ENCODE measurements around the gene RAD51AP1. TPM values are rescaled to one million over a fixed set of nuclear protein-coding genes. Genes with fewer than 3 reads are reported as not detected.
A peak's percentile ranks its signal among the peaks of the same experiment; 100 is the strongest.

The RAD51AP1 gene
- total RNA-seq, 1 experiment from 2014 or later = 44.3 TPM

DNA sequence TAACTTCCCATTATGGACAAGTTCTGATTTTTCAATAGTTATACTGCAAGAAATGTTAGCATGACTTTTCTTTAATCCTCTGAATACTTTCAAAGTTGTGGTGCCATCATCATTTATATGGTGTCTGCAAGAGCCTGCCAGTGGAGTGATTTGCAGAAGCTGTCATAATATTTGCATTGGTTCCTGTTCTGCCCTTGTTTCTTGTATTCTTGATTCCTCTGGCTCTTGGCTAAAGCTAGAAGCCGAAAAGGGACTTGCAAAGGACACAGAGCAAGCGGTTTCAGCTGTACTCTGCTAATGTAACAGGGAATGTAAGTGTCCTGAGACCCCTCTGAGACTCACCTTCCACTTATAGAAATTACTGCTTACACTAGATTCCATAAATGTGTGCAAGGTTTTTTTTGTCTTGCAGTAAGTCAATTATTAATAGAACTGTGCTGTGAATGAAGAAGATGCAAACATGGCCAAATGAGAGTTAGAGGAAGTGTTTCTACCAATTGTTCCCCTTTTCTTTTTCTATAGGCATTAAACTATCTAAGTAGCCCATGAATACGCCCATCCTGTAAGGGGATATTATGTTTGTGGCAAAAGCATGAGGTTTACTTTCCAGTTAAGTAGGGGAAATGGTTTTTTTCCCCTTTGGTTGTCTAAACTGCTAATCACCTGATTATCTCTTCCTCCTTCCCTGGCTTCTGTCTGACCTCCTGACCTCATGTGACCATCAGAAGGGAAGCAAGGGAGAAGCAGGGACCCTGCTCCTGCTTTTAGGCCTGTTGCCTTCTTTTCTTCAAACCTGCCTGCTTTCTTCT lies 28.6 kb downstream of the RAD51AP1 start:
- H3K9me3 ChIP-seq = no peaks in the 10 kb centered on the region
- H3K27me3 ChIP-seq = no peaks in the 10 kb centered on the region
- no peaks in the 10 kb centered on the region for H3K36me3 ChIP-seq
- DNase-seq = no peak
- H3K4me3 ChIP-seq = no peak overlapping the region

- Histone ChIP-seq H3K36me3 (no peaks in the 10 kb centered on the region), H3K27me3 (no peaks in the 10 kb centered on the region), H3K4me3 (no peak overlapping the region), H3K9me3 (no peaks in the 10 kb centered on the region)
- DNase-seq = no peak
These were observed 30.6 kb downstream of the RAD51AP1 start for GRCh38 chr12:4569261-4569660.

GRCh38 chr12:4572680-4573079 lies 34.0 kb downstream of the RAD51AP1 start:
- Histone ChIP-seq H3K27me3 (no peaks in the 10 kb centered on the region), H3K4me3 (no peak overlapping the region), H3K9me3 (no peaks in the 10 kb centered on the region), H3K36me3 (no peaks in the 10 kb centered on the region)
- no peak for DNase-seq

GRCh38 chr12:4579305-4580102 lies 40.8 kb downstream of the RAD51AP1 start:
- H3K4me3 ChIP-seq = no peak overlapping the region
- H3K27me3 ChIP-seq = no peaks in the 10 kb centered on the region
- DNase-seq = no peak
- H3K9me3 ChIP-seq = no peaks in the 10 kb centered on the region
- no peaks in the 10 kb centered on the region for H3K36me3 ChIP-seq

- H3K36me3 ChIP-seq = no peaks in the 10 kb centered on the region
- no peaks in the 10 kb centered on the region for H3K9me3 ChIP-seq
- no peak for DNase-seq
- H3K4me3 ChIP-seq = no peak overlapping the region
- no peaks in the 10 kb centered on the region for H3K27me3 ChIP-seq
These were observed 41.6 kb downstream of the RAD51AP1 start for GRCh38 chr12:4580281-4580688.

GRCh38 chr12:4584281-4584680 lies 45.6 kb downstream of the RAD51AP1 start:
- Histone ChIP-seq H3K4me3 (no peak overlapping the region), H3K9me3 (no peaks in the 10 kb centered on the region), H3K36me3 (no peaks in the 10 kb centered on the region), H3K27me3 (no peaks in the 10 kb centered on the region)
- no peak for DNase-seq

DNA sequence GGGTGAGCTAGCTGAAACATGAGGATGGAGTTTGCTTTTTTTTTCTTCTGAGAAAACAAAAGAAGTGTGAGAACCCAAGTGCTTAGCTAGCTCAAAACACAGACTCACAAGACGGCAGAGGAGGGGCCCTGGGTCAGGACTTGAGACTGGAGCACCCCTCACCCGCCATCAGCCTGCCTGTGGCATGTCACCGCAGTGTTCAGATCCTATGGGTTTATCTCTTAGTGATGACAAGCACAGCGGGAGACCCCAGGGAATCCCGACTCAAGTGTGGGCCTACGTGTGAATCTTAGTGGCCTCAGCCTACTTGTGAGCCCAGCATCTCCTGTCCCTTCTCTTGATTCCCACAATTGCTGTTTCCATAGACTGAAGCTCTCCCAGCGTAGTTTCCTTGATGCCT lies 46.2 kb downstream of the RAD51AP1 start:
- DNase-seq = no peak
- Histone ChIP-seq H3K9me3 (no peaks in the 10 kb centered on the region), H3K27me3 (no peaks in the 10 kb centered on the region), H3K36me3 (no peaks in the 10 kb centered on the region), H3K4me3 (no peak overlapping the region)

DNA sequence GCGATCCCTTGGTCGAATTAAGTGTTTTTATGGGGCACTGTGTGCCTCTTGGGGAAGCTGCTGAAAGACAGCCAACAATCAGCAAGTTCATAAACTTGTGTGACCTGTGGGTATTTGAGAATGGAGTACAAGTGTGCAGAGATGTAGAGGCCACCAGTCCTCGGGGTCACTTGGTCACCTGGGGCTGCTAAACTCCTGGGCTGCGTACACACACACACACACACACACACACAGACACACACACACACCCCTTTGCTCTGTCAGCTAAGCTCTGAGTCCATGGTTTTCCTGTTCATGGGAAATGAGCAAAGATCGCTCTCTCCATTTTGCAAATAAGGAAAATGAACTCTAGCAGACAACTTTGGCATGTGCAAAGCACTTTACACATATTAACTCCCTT lies 47.8 kb downstream of the RAD51AP1 start:
- H3K9me3 ChIP-seq = no peaks in the 10 kb centered on the region
- H3K36me3 ChIP-seq = no peaks in the 10 kb centered on the region
- no peak overlapping the region for H3K4me3 ChIP-seq
- no peak for DNase-seq
- H3K27me3 ChIP-seq = no peaks in the 10 kb centered on the region

- H3K36me3 ChIP-seq = no peaks in the 10 kb centered on the region
- no peak overlapping the region for H3K4me3 ChIP-seq
- H3K9me3 ChIP-seq = no peaks in the 10 kb centered on the region
- no peak for DNase-seq
- no peaks in the 10 kb centered on the region for H3K27me3 ChIP-seq
These were observed 48.4 kb downstream of the RAD51AP1 start for GRCh38 chr12:4587108-4587507.

- H3K4me3 ChIP-seq = no peak overlapping the region
- no peaks in the 10 kb centered on the region for H3K36me3 ChIP-seq
- no peak for DNase-seq
These were observed 50.2 kb downstream of the RAD51AP1 start for GRCh38 chr12:4588916-4589315.

GRCh38 chr12:4589941-4590340 lies 51.3 kb downstream of the RAD51AP1 start:
- no peak for DNase-seq
- Histone ChIP-seq H3K4me3 (no peak overlapping the region), H3K9me3 (no peaks in the 10 kb centered on the region), H3K27me3 (no peaks in the 10 kb centered on the region), H3K36me3 (no peaks in the 10 kb centered on the region)

More at GRCh38 chr12:4588916-4589315, 50.2 kb downstream of the RAD51AP1 start:
- no peaks in the 10 kb centered on the region for H3K9me3 ChIP-seq
- no peaks in the 10 kb centered on the region for H3K27me3 ChIP-seq

GRCh38 chr12:4591180-4591687 lies 52.5 kb downstream of the RAD51AP1 start:
- no peak for DNase-seq
- Histone ChIP-seq H3K27me3 (no peaks in the 10 kb centered on the region), H3K36me3 (no peaks in the 10 kb centered on the region), H3K4me3 (no peak overlapping the region), H3K9me3 (no peaks in the 10 kb centered on the region)

DNA sequence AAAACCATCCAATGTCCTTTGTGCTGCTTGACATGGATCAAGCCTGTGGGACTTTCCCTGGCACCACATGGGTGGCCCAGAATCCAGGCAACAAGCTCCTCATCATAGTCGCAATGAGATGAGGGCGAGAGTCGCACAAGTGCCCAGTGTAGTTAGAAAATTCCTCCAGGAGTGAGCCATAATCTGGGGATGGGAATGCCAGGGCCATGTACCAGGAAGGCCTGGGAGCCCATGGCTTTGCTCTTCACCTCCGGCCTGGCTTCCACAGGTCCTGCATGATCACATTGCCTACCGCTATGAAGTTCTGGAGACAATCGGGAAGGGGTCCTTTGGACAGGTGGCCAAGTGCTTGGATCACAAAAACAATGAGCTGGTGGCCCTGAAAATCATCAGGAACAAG lies 57.2 kb downstream of the RAD51AP1 start:
- DNase-seq = no peak
- Histone ChIP-seq H3K9me3 (no peaks in the 10 kb centered on the region), H3K4me3 (no peak overlapping the region), H3K27me3 (no peaks in the 10 kb centered on the region), H3K36me3 (no peaks in the 10 kb centered on the region)

DNA sequence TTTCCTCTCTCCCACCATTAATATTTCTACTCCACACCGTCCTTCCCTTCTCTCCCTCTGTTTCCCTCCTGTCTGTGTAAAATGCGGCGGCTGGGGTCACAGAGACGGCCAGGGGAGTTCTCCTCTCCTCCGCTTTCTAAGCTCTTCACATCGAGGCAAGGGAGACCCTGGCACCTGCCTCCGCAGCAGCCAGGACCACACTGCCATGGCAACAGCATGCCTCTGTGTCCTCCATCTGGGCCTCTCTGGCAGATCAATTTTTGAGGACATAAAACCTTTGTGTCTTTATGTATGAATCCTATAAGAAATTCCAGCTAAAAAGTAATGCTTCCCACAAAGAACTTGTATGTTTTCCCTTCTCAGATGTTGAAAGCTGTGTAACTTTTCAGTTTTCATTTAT lies 64.7 kb downstream of the RAD51AP1 start:
- no peak overlapping the region for H3K4me3 ChIP-seq
- H3K27me3 ChIP-seq = no peaks in the 10 kb centered on the region
- DNase-seq = no peak
- no peaks in the 10 kb centered on the region for H3K36me3 ChIP-seq
- no peaks in the 10 kb centered on the region for H3K9me3 ChIP-seq

- Histone ChIP-seq H3K4me3 (no peak overlapping the region), H3K9me3 (no peaks in the 10 kb centered on the region), H3K27me3 (no peaks in the 10 kb centered on the region), H3K36me3 (no peaks in the 10 kb centered on the region)
- DNase-seq = no peak
These were observed 65.3 kb downstream of the RAD51AP1 start for GRCh38 chr12:4603946-4604345.

DNA sequence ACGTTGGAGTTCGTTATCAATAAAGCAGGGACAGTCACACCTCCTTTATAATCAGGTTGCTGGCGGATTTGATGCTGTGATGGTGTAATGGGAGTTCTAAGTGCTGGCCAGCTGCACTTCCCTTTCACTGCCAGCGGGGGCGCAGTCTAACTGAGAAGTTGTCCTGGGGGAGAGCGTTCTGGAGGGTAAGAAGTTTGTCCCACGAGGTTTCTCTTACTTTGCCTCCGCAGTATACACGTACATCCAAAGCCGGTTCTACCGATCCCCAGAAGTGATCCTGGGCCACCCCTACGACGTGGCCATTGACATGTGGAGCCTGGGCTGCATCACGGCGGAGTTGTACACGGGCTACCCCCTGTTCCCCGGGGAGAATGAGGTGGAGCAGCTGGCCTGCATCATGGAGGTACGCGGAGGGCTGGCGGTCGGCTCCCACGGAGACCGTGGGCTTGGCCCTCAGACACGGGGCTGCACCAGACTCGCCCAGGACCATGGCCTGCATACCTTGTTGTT lies 66.0 kb downstream of the RAD51AP1 start:
- Histone ChIP-seq H3K4me3 (peak overlapping the region; percentile 72), H3K36me3 (no peaks in the 10 kb centered on the region), H3K9me3 (no peaks in the 10 kb centered on the region), H3K27me3 (no peaks in the 10 kb centered on the region)
- peak; percentile 73 for DNase-seq

- Histone ChIP-seq H3K4me3 (no peak overlapping the region), H3K36me3 (peaks cover 6% of the 10 kb centered on the region), H3K27me3 (no peaks in the 10 kb centered on the region), H3K9me3 (no peaks in the 10 kb centered on the region)
- DNase-seq = no peak
These were observed 68.4 kb downstream of the RAD51AP1 start for GRCh38 chr12:4607056-4607455.
